GM12875 (cell line): Measurements from ENCODE around the gene SOBP.

Experiments
- H3K4me3 ChIP-seq: one replicate; pipeline ENCODE4 v1.5.1; 2011; ENCODE audit warnings: low read depth, low read length, control low read depth
- CTCF ChIP-seq: IDR thresholded peaks from 2 replicates; pipeline ENCODE4 v1.5.1; 2011; ENCODE audit warnings: low read depth, mild to moderate bottlenecking, control low read depth, inconsistent platforms, low read length, moderate library complexity, borderline replicate concordance; ENCODE audit not compliant: insufficient read depth

SOBP gene

GRCh38 chr6:107689190-107689589 is 199.3 kb downstream of the SOBP start:
- TF ChIP-seq CTCF = no peak

DNA sequence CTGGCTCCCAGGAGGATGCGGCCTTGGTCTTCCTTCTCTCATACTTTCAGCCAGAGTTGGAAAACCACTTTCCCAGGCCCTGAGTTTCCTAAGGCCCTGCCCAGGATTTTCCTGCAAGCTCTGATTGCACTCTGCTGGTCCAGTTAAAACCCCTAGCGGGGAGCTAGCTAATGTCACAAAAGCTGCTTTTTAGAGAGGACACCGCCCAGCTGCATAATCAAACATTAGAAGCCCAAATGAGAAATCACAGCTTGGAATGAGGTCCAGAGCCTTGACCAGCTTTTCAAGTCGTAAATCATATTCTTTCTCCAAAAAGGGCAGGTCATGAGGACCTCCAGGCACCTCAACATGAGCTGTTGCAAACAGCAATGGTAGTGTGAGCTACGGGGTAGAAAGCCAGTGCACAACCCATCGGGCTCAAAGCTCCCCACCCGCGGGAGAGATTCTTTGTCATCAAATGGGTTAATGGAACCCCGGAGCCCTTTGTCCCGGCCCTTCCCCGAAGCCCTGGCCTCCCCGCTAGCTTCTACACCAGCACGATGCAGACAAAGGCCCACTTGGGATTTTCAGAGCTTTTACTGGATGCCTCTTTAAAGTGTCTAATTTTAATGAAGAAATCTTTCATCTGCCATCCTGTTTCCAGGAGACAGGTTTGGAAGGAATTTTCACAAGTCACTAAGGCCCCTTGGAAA is 200.2 kb downstream of the SOBP start:
- no peak for TF ChIP-seq CTCF
- no peak overlapping the region for H3K4me3 ChIP-seq

More at GRCh38 chr6:107689190-107689589, 199.3 kb downstream of the SOBP start:
- H3K4me3 ChIP-seq = no peak overlapping the region

DNA sequence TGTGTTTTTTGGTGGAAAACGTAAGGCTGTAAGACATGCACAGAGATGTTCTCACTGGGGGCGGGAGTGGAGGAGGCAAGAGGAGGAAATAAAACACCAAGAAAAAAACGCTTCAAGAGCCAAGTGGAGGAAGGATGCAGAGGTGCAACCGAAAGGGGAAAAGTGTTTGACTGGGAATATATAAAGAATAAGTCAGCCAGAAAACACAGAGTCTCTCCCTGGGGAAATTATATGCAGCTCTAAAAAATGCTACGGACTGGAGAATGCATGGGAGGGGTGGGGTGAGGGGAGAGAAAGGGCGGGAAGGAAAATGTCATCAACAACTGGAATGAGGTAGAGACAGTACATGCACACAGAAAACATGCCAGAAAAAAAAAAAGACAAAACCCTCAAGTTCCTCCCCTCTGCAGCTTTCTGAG is 200.7 kb downstream of the SOBP start:
- no peak overlapping the region for H3K4me3 ChIP-seq
- no peak for TF ChIP-seq CTCF

DNA sequence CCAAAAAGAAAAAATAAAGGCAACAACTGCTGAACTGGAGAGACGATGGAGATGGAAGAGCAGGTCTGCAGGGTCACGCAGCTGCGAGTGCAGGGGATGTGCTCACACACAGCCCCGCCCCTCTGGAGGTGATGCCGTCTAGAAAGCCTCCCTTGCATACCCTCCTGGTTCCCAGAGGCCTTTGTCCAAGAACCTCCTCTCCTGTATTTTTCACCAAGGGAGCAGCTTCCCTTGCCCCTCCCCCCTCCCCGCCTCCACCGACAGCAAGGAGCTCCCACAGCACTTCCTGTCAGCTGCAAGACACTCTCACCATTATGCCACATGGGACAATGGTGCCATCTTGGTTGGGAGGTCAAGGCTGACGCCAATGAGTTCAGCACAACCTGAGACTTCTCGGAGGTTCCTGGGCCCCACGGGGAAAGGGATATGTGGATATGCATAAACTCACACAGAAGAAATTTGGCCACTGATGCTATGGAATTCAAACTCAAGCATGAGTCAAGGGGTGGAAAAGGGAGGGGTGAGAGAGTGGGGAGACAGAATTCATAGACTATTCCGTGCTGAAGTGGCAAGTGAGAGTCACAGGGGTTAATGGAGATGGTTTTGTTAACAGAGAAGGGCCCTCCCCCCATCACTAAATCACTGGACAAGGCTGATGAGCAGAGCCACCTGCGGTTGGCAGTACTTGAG is 201.3 kb downstream of the SOBP start:
- H3K4me3 ChIP-seq = no peak overlapping the region
- no peak for TF ChIP-seq CTCF

DNA sequence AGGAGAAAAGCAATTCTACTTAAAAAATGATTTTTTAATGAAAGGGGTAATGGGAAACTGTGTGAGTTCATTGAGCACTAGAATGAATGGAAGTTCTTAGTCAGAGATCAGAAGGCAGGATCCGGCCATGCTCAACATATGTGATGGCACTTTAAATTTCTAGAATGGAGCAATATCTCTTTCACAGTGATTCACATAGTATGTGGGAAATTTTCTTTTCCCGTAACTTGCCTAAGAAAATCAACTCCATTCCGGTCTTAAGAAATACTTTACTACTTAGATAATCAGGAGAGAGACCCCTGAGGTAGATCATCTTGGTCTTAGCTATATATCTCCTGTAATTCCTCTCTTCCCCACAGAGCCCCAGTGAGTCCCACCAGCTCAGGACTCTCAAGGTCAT is 202.4 kb downstream of the SOBP start:
- no peak for TF ChIP-seq CTCF
- H3K4me3 ChIP-seq = no peak overlapping the region

GRCh38 chr6:107695061-107695720 is 205.3 kb downstream of the SOBP start:
- no peak for TF ChIP-seq CTCF
- H3K4me3 ChIP-seq = no peak overlapping the region

- no peak overlapping the region for H3K4me3 ChIP-seq
- no peak for TF ChIP-seq CTCF
These were observed 207.8 kb downstream of the SOBP start for GRCh38 chr6:107697682-107698081.
